ENCODE results near the gene PRM1.

PRM1 gene

GRCh38 chr16:11251525-11252481 lies 29.3 kb downstream of the PRM1 start:
- peak; percentile 85 for DNase-seq

DNA sequence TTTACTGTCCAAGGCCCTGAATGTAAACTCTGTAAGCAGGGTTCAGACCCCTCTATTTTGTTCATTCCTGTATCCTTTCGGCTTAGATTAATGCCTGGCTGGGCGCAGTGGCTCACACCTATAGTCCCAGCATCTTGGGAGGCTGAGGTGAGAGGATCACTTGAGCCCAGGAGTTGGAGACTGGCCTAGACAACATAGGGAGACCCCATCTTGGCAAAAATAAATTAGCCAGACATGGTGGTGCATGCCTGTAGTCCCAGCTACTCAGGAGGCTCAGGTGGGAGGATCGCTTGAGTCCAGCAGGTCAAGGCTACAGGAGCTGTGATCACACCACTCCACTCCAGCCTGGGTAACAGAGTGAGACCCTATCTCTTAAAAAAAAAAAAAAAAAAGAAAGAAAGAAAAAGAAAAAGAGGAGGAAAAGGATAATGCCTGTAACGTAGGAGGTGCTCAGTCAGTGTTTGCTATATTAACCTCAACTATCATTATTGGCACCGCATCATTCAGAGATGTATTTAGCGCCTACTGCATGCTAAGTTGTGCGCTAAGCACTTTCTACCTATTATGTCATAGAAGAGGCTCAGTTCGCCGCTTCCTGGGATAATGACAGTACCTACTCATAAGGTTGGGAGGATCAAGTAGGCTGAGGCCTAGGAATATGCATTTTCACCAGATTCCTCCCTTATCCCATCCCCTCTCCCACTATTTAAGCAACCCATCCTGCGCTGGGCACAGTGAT lies 30.2 kb downstream of the PRM1 start:
- no peak for DNase-seq

DNA sequence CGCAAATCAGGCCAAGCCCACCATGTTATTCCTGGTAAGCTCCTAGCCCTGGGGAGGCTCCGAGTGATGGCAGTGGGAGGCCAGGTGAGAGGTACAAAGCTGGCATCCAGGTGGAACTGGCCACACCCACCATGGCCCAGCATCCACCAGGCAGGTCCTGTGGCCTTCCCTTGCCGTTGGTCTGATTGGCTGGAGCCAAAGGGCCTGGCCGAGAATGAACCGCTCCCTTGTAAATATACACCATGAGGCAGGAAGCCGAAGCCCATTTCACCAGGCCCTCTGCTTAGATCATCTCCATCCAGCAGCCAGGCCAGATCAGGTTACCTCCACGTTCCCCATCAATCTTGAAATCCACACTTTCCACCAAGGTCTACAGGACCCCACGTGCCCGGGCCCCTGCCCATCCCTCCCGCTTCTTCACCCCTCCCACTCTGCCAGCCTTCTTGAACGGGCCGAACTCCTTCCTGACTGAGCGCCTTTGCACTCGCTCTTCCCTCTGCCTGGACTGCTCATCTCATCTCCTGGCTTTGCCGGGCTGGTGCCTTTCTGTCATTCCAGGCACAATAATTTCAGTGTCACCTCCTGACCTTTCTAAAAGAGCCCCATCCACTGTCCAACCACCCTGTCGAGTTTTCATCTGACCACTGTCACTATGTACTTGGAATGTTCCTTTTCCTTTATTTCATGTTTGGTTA lies 30.9 kb downstream of the PRM1 start:
- DNase-seq: no peak

DNA sequence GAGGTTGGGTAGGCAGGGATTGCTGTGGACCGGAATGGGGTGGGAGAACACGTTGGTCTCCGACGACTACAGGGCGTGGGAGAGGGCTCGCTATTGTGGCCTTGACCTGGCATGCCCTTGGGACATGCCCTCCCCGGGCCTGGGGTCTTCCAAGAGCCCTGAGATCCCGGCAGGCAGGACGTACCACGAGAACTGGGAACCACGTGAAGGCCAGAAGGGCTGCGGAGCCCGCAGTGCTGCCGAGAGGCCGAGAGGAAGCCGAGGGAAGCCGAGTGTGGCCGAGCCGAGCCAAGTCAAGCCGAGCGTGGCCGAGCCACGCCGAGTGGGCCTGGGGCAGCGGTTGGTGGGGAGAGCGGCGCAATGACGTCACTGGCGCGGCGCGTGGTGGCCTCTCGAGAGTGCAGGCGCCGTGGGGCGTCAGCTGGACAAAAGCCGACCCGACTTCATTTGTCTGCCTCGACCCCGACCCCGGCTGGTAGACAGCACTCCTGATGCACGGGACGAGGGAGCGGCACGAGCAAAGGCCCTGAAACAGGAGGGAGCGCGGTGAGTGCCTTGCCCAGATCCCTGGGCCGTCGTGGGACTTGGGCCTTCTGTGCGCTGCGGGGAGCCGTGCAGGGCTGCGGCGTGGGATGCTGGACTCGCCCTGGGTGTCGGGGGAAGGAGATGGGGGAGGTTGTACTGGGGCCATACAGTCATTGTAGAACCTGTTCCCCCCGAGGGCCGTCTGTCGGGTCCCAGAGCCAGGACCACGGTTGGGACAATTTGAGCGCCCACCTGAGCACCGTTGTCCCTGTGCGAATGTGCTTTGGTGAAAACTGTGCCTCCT lies 31.7 kb downstream of the PRM1 start:
- DNase-seq: no peak

GRCh38 chr16:11248133-11248532 lies 33.0 kb downstream of the PRM1 start:
- no peak for DNase-seq

DNA sequence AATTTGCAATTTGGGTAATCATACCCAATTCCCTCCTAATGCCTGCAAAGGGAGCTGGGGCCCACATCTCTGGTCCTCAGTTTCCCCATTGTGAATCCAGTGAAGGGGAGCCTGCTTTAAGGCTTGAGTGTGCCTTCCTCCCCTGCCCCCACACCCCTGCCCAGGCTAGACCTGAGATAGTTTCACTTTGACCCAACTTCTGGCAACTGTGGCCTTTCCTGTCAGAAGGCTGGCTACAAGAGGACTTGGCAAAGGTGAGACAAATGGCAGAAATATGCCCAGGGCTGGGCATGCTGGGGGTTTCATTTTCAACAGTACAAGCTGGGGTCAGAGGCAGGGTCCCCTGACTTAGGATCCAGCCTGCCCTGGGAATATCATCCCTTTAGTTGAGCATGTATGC lies 35.1 kb downstream of the PRM1 start:
- no peak for DNase-seq

- no peak for DNase-seq
These were observed 35.9 kb downstream of the PRM1 start for GRCh38 chr16:11245222-11245737.

DNA sequence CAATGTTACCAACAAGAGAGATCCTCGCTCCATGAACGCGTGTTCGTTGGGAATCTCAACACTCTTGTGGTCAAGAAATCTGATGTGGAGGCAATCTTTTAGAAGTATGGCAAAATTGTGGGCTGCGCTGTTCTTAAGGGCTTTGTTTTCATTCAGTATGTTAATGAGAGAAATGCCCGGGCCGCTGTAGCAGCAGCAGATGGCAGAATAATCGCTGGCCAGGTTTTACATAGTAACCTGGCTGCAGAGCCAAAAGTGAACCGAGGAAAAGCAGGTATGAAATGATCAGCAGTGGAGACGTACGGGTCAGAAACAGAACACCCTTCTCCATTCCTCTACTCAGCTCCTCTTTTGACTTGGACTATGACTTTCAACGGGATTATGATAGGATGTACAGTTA lies 38.5 kb downstream of the PRM1 start:
- no peak for DNase-seq

DNA sequence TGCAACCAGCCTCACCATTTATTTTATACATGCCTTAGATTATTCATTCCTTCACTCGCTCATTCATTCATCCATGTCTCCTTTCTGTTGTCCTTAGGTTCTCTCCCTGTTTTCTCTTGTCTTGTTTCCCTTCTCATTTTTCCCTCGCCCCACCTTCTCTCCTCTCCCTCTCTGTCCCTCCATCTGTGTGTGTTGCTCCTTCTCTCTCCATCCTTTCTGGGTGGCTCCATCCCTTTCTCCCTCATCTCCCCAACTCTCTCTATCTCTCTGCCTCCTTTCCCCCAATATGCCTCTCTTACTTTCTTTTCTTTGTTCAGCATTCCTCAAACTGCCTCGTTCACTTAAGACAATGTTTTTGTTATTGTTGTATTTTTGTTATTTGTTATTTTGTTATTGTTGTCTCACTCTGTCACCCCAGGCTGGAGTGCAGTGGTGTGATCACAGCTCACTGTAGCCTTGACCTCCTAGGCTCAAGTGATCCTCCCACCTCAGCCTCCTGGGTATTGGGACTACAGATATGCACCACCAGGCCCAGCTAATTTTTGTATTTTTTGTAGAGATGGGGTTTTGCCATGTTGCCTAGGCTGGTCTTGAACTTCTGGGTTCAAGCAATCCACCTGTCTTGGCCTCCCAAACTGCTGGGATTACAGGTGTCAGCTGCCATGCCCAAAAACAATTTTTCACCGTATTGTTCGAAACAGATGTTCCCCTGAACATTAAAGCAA lies 39.5 kb downstream of the PRM1 start:
- no peak for DNase-seq

DNA sequence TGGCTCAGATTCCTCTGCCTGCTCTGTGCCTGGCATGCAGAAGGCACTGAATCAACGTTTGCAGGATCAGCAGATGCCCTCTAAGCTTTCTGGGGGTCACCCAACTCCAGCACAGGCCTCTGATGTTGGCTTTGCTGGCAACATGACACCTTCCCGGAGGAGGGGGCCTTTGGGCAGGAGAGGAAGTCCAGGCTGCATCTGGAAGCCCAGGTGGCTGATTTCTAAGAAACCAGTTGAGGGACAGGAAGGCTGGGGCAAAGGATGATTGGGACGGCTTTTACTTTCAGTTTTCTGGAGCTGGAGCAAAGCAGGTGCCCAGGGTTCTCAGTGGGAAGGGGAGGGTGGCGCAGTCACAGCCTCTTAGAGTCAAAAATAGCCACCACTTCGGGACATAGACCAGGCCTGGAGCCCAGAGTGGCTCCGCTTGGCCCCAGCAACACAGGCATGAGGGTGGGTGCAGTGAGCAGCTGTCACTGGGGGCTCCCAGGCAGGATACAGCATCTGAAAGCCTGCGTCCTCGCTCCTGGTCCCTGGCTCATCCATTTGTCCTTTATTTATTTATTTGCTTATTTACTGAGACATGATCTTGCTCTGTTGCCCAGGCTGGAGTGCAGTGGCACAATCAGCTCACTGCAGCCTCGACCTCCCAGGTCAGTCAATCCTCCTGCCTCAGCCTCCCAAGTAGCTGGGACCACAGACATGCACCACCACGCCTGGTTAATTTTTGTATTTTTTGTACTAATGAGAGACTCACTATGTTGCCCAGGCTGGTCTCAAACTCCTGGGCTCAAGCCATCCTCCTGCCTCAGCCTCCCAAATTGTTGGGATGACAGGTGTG lies 40.3 kb downstream of the PRM1 start:
- peak; percentile 29 for DNase-seq

DNA sequence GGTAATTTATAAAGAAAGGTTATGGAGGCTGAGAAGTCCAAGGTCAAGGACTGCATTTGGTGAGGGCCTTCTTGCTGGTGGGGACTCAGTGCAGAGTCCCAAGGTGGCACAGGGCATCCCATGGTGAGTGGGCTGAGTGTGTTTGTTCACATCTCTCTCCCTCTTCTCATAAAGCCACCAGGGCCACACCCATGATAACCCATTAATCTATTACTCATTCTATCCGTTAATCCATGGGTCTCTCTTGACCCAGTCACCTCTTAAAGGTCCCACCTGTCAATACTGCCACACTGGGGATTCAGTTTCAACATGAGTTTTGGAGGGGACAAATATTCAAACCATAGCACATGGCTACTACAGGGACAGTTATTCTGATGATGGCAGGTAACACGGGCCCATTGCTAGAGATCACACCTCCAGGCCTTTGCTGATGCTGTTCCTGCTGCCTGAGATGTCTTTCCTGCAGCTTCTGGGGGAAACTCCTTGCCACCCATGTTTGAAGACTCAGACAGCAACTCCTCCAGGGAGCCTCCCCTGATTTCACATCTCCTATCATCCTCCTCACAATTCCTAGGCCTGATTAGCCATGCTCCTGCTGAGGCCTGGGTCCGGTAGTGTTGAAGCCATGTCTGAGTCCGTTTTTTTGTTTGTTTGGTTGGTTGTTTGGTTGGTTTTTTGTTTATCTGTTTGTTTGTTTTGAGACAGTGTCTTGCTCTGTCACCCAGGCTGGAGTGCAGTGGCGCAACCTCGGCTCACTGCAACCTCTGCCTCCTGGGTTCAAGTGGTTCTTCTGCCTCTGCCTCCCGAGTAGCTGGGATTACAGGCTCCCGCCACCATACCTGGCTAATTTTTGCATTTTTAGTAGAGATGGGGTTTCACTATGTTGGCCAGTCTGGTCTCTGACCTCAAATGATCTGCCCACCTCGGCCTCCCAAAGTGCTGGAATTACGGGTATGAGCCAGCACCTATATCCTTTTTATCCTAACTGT lies 41.2 kb downstream of the PRM1 start:
- DNase-seq: no peak

DNA sequence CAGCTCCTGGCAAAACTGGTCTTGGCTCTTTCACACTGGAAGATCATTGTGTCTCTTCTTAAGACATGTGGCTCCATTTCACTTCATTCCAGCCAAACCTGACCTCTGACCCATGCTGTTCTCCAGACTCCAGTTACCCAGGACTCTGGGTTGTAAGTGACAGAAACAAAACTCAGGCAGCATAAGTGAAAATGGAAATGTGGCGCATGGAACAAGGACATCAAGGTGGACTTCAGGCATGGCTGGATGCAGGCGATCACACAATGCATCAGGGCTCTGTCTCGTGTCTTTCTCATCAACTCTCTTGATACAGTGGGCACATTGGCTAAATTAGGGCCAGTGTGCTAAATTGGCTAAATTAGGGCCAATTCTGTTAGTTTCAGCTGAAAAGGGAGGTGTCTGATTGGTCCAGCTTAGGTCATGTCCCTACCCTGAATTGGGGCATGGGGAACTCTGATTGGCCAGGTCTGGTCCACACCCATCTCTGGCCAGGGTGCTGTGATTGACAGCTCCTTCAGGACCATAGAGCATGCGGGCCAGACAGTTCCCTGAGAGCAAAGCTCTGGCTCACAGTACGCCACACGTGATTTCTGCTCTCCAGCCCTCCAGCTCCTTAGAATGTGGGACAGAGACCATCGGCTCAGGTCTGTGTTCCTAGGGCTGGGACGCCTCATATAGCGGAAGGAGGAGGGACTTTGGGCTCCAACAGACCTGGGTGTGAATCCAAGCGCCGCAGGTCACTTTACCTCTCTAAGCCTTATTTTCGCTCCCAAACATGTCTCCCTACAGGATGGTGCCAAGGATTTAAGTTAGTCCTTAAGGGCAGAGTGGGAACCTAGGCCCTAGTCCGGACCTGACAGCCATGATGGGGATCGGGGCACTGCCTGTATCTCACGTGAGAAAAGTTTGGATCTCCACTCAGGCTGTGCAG lies 42.6 kb downstream of the PRM1 start:
- DNase-seq: no peak

GRCh38 chr16:11236461-11237254 lies 44.5 kb downstream of the PRM1 start:
- DNase-seq: no peak

DNA sequence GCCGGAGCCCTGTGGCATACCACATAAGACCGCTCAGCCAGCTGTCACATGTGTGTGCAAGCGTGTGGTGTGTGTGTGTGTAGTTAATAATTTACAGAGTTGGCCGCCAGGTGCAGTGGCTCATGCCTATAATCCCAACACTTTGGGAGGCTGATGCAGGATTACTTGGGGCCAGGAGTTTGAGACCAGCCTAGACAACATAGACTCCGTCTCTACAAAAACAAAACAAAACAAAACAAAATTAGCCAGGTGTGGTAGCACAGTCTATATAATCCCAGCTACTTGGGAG lies 45.5 kb downstream of the PRM1 start:
- no peak for DNase-seq

- no peak for DNase-seq
These were observed 46.0 kb downstream of the PRM1 start for GRCh38 chr16:11234884-11235702.

- DNase-seq: peak; percentile 67
These were observed 47.3 kb downstream of the PRM1 start for GRCh38 chr16:11233727-11234376.
